HCT116 (cell line): ENCODE measurements around the gene C10orf53. TPM values are rescaled to one million over a fixed set of nuclear protein-coding genes. Genes with fewer than 3 reads are reported as not detected.

Experiments used
- ATAC-seq: fragments of 200-7000 bp; cut with Tn5 transposase; 2 replicates; pipeline ENCODE4 v1.9.1; 2020; ENCODE audit warnings: mild to moderate bottlenecking, moderate library complexity
- BruUV-seq: library from RNA; stranded (reverse); fragments of 400-500 nt; replicated peaks from 2 replicates; lab custom pipeline; 2021; lab: Mats Ljungman, UMichigan
- CTCF ChIA-PET: fragments of 300-600 bp; sonication (Branson Sonifier 250); formaldehyde crosslinking; loops from one replicate; lab custom pipeline; 2021; ENCODE audit warnings: antibody characterized with exemption; lab: Charles Lee
- POLR2A ChIA-PET: fragments of 300-600, 350-600 bp; sonication (Branson Sonifier 250); formaldehyde crosslinking; loops from one replicate; lab custom pipeline; 2021; ENCODE audit warnings: antibody characterized with exemption; lab: Charles Lee
- RAD21 ChIA-PET, 2 experiments: fragments of 300-600 bp; sonication (Branson Sonifier 250); formaldehyde crosslinking; loops; one replicate each; lab custom pipeline; 2023; ENCODE audit warnings: low total read pairs in 2 of 2; ENCODE audit not compliant: uncharacterized antibody in 2 of 2, unreplicated experiment in 2 of 2, low non-redundant PET in 1 of 2; lab: Charles Lee
- DNase-seq: peaks from one replicate; pipeline ENCODE4 v3.0.0-alpha.2; 2010; ENCODE audit warnings: low read depth, low spot score
- H2AFZ ChIP-seq: fragments of 200-600 bp; shearing (Covaris generic), sonication (generic); 2 replicates; pipeline ENCODE4 v1.6.1; 2017; ENCODE audit warnings: low read depth, mixed run types, mixed read lengths, antibody characterized with exemption, low read length; ENCODE audit not compliant: poor library complexity, severe bottlenecking
- H3K27ac ChIP-seq: 2 replicates; pipeline ENCODE4 v1.5.1; 2012; ENCODE audit warnings: low read depth, low read length
- H3K27me3 ChIP-seq: fragments of 200-600 bp; sonication (generic); 2 replicates; pipeline ENCODE4 v1.6.1; 2016; ENCODE audit warnings: mixed run types, low read length, mixed read lengths; ENCODE audit not compliant: insufficient read depth
- H3K36me3 ChIP-seq, 2 experiments: fragments of 200-500 bp in 1 of 2; fragments of 200-600 bp in 1 of 2; sonication (Bioruptor generic) in 1 of 2; sonication (generic) in 1 of 2; 2 replicates each; pipeline versions ENCODE4 v1.5.1 to v1.6.1; 2014 to 2016; ENCODE audit warnings: low read length in 2 of 2, inconsistent platforms in 1 of 2, mixed read lengths in 1 of 2, mixed run types in 1 of 2; ENCODE audit not compliant: insufficient read depth in 2 of 2, control insufficient read depth in 1 of 2
- H3K4me1 ChIP-seq, 2 experiments: fragments of 200-600 bp in 1 of 2; sonication (generic) in 1 of 2; 2 replicates each; pipeline versions ENCODE4 v1.5.1 to v1.6.1; 2012 to 2017; ENCODE audit warnings: low read length in 2 of 2, inconsistent platforms in 1 of 2, mild to moderate bottlenecking in 1 of 2, mixed read lengths in 1 of 2, mixed run types in 1 of 2, moderate library complexity in 1 of 2; ENCODE audit not compliant: insufficient read depth in 2 of 2, control insufficient read depth in 1 of 2
- H3K4me2 ChIP-seq: fragments of 200-600 bp; sonication (generic); 2 replicates; pipeline ENCODE4 v1.6.1; 2017; ENCODE audit warnings: mixed run types, low read length, mixed read lengths
- H3K4me3 ChIP-seq, 2 experiments: fragments of 200-600 bp in 1 of 2; sonication (generic) in 1 of 2; replicated peaks in 1 of 2; 2 replicates each; pipeline ENCODE4 v1.5.1; 2011 to 2016; ENCODE audit warnings: low read length in 2 of 2, control low read depth in 1 of 2, low read depth in 1 of 2, mild to moderate bottlenecking in 1 of 2, mixed read lengths in 1 of 2, mixed run types in 1 of 2
- H3K79me2 ChIP-seq: fragments of 200-600 bp; sonication (generic); 2 replicates; pipeline ENCODE4 v1.6.1; 2017; ENCODE audit warnings: mild to moderate bottlenecking, mixed run types, low read length, moderate library complexity, mixed read lengths; ENCODE audit not compliant: insufficient read depth
- H3K9ac ChIP-seq: fragments of 200-600 bp; sonication (generic); 2 replicates; pipeline ENCODE4 v1.6.1; 2016; ENCODE audit warnings: low read length, mixed read lengths
- H3K9me2 ChIP-seq: fragments of 200-600 bp; sonication (generic), shearing (Covaris generic); 2 replicates; pipeline ENCODE4 v1.6.1; 2017; ENCODE audit warnings: mixed run types, mild to moderate bottlenecking, moderate library complexity; ENCODE audit not compliant: insufficient read depth
- H3K9me3 ChIP-seq, 2 experiments: fragments of 200-500 bp in 1 of 2; fragments of 200-600 bp in 1 of 2; sonication (Bioruptor generic) in 1 of 2; sonication (generic) in 1 of 2; 2 replicates each; pipeline ENCODE4 v1.6.1; 2014 to 2017; ENCODE audit warnings: low read length in 2 of 2, mixed read lengths in 2 of 2, inconsistent platforms in 1 of 2, low read depth in 1 of 2, mild to moderate bottlenecking in 1 of 2, mixed run types in 1 of 2, moderate library complexity in 1 of 2; ENCODE audit not compliant: control insufficient read depth in 1 of 2, insufficient read depth in 1 of 2
- H4K20me1 ChIP-seq: fragments of 200-600 bp; sonication (generic), shearing (Covaris generic); 2 replicates; pipeline ENCODE4 v1.6.1; 2017; ENCODE audit warnings: mixed run types, mild to moderate bottlenecking, moderate library complexity; ENCODE audit not compliant: insufficient read depth
- CBX3 ChIP-seq: IDR thresholded peaks from 2 replicates; pipeline ENCODE4 v1.6.1; 2012; ENCODE audit warnings: low read depth
- JUND ChIP-seq: IDR thresholded peaks from 2 replicates; pipeline ENCODE4 v1.6.1; 2012
- POLR2AphosphoS5 ChIP-seq: IDR thresholded peaks from 2 replicates; pipeline ENCODE4 v1.6.1; 2011; ENCODE audit warnings: mild to moderate bottlenecking, low read depth, low read length, moderate library complexity
- SP1 ChIP-seq: IDR thresholded peaks from 2 replicates; pipeline ENCODE4 v1.6.1; 2012; ENCODE audit warnings: low read depth
- TCF7L2 ChIP-seq: IDR thresholded peaks from 2 replicates; pipeline ENCODE4 v1.7.0; 2011; ENCODE audit warnings: borderline replicate concordance, inconsistent platforms; ENCODE audit not compliant: insufficient read depth, insufficient read length; ENCODE audit errors: extremely low read depth
- ZBTB33 ChIP-seq: IDR thresholded peaks from 2 replicates; pipeline ENCODE4 v1.6.1; 2011; ENCODE audit warnings: mild to moderate bottlenecking, low read length, moderate library complexity; ENCODE audit not compliant: insufficient replicate concordance; ENCODE audit errors: extremely low read depth
- ZFX ChIP-seq: fragments of 450-650 bp; IDR thresholded peaks from 2 replicates; pipeline ENCODE4 v1.6.1; 2017
- ZNF274 ChIP-seq: fragments of 200-500 bp; sonication (Bioruptor generic); IDR thresholded peaks from 2 replicates; pipeline ENCODE4 v1.6.1; 2014; ENCODE audit warnings: mild to moderate bottlenecking, low read depth, low read length, inconsistent platforms
- intact Hi-C: fragments of 100-400 bp; cut with micrococcal nuclease; formaldehyde crosslinking; loops from 2 replicates; pipeline ENCODE4 v1.10.0; 2022
- total RNA-seq: library from RNA; stranded (reverse); gene quantifications from one replicate; pipeline ENCODE4 v1.2.1, GENCODE V29; 2021; ENCODE audit not compliant: unreplicated experiment
- TF ChIP-seq, protein P1 (sequence below): IDR thresholded peaks from 2 replicates; pipeline ENCODE4 v1.6.1; 2012
- TF ChIP-seq, protein P2 (sequence below): IDR thresholded peaks from 2 replicates; pipeline ENCODE4 v1.6.1; 2012

The C10orf53 gene
- total RNA-seq, 1 experiment from 2014 or later = not detected

- no peak overlapping the region for H3K4me3 ChIP-seq
- no peak for DNase-seq
- H3K4me2 ChIP-seq = no peak overlapping the region
- ChIA-PET POLR2A (no interaction called here), RAD21 (no interaction called here), CTCF (no interaction called here)
- no TSS peak for BruUV-seq
- no peaks in the 10 kb centered on the region for H4K20me1 ChIP-seq
- H3K9ac ChIP-seq = no peak overlapping the region
- H3K27me3 ChIP-seq = peaks cover 33% of the 10 kb centered on the region; the same call in 1 of the 2 replicates
- ATAC-seq = no peak
- H3K9me3 ChIP-seq = no peaks in the 10 kb centered on the region
- no peaks in the 10 kb centered on the region for H3K79me2 ChIP-seq
- no peaks in the 10 kb centered on the region for H3K4me1 ChIP-seq
- no peaks in the 10 kb centered on the region for H3K9me2 ChIP-seq
- intact Hi-C loops = no loop called here
- no peaks in the 10 kb centered on the region for H3K36me3 ChIP-seq
- H2AFZ ChIP-seq = no peak overlapping the region
- TF ChIP-seq ZBTB33 = no peak
- no peak for TF ChIP-seq TCF7L2
- TF ChIP-seq ZFX = no peak
- no peak for TF ChIP-seq ZNF274
- TF ChIP-seq, protein P1, sequence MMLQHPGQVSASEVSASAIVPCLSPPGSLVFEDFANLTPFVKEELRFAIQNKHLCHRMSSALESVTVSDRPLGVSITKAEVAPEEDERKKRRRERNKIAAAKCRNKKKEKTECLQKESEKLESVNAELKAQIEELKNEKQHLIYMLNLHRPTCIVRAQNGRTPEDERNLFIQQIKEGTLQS = no peak
- TF ChIP-seq, protein P2, sequence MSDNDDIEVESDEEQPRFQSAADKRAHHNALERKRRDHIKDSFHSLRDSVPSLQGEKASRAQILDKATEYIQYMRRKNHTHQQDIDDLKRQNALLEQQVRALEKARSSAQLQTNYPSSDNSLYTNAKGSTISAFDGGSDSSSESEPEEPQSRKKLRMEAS = no peak
- TF ChIP-seq CBX3 = no peak
- no peak for TF ChIP-seq JUND
- no peak for TF ChIP-seq POLR2AphosphoS5
- no peak for TF ChIP-seq SP1
- H3K27ac ChIP-seq = no peak overlapping the region
Observed at GRCh38 chr10:49694466-49694865, 15.0 kb downstream of the C10orf53 start.
